ENCODE measurements around the gene EWSR1. TPM values are rescaled to one million over a fixed set of nuclear protein-coding genes. Genes with fewer than 3 reads are reported as not detected.

Gene EWSR1
- polyA plus RNA-seq, 6 donors from 2014 or later, result 175 to 252 (median 194) TPM

GRCh38 chr22:29307596-29308147 lies 39.6 kb downstream of the EWSR1 start:
- Mint-ChIP-seq H3K27ac (peak overlapping the region in 1 of 6 donors; percentile 71), H3K4me1 (peaks cover 18 to 31% (median 26%) of the 10 kb centered on the region in 3 donors), H3K36me3 (no peaks in the 10 kb centered on the region), H3K4me3 (peak overlapping the region; percentile 69 to 87 (median 80)), H3K9me3 (peaks cover 0 to 2% (median 0%) of the 10 kb centered on the region in 7 donors), H3K27me3 (peaks cover 14 to 67% (median 42%) of the 10 kb centered on the region in 3 donors)
- DNase-seq, result no peak
- no peak for ATAC-seq (ENCODE audit: low read depth in 2 of 2)

DNA sequence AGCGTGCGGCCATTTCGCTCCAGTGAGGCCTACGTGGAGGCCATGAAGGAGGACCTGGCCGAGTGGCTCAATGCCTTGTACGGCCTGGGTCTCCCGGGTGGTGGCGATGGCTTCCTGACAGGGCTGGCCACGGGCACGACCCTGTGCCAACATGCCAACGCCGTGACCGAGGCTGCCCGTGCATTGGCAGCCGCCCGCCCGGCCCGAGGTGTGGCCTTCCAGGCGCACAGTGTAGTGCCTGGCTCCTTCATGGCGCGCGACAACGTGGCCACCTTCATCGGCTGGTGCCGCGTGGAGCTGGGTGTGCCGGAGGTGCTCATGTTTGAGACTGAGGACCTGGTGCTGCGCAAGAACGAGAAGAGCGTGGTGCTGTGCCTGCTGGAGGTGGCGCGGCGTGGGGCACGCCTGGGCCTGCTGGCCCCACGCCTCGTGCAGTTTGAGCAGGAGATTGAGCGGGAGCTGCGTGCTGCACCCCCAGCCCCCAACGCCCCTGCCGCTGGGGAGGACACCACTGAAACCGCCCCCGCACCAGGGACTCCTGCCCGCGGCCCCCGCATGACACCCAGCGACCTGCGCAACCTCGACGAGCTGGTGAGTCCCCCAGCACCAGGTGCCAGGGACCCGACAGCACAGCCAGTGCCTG lies 40.2 kb downstream of the EWSR1 start:
- DNase-seq, result no peak
- Mint-ChIP-seq H3K4me3 (peak overlapping the region in 3 of 8 donors; percentile 20 to 40 (median 33)), H3K27ac (no peak overlapping the region), H3K36me3 (no peaks in the 10 kb centered on the region), H3K9me3 (peaks cover 0 to 2% (median 0%) of the 10 kb centered on the region in 7 donors), H3K4me1 (peaks cover 22 to 36% (median 27%) of the 10 kb centered on the region in 3 donors), H3K27me3 (peaks cover 20 to 73% (median 48%) of the 10 kb centered on the region in 3 donors)
- no peak for ATAC-seq (ENCODE audit: low read depth in 2 of 2)

GRCh38 chr22:29308791-29309262 lies 40.8 kb downstream of the EWSR1 start:
- Mint-ChIP-seq H3K9me3 (peaks cover 0 to 2% (median 0%) of the 10 kb centered on the region in 7 donors), H3K36me3 (peaks cover 0 to 2% of the 10 kb centered on the region in 2 donors), H3K4me1 (peaks cover 23 to 36% (median 27%) of the 10 kb centered on the region in 3 donors), H3K27me3 (peaks cover 22 to 79% (median 53%) of the 10 kb centered on the region in 3 donors), H3K27ac (no peak overlapping the region), H3K4me3 (peak overlapping the region in 3 of 8 donors; percentile 20 to 40 (median 33))
- ATAC-seq (ENCODE audit: low read depth in 2 of 2) (no peak), DNase-seq (no peak)

GRCh38 chr22:29309332-29310064 lies 41.4 kb downstream of the EWSR1 start:
- peaks cover 0 to 8% of the 10 kb centered on the region in 2 donors for H3K36me3 Mint-ChIP-seq
- ATAC-seq (ENCODE audit: low read depth in 2 of 2), result no peak
- peaks cover 0 to 2% (median 0%) of the 10 kb centered on the region in 7 donors for H3K9me3 Mint-ChIP-seq
- H3K27me3 Mint-ChIP-seq, result peaks cover 29 to 80% (median 58%) of the 10 kb centered on the region in 3 donors
- no peak for DNase-seq
- H3K4me1 Mint-ChIP-seq, result peaks cover 27 to 36% (median 29%) of the 10 kb centered on the region in 3 donors
- no peak overlapping the region for H3K4me3 Mint-ChIP-seq
- no peak overlapping the region for H3K27ac Mint-ChIP-seq

GRCh38 chr22:29310065-29310862 lies 42.2 kb downstream of the EWSR1 start:
- H3K9me3 Mint-ChIP-seq, result peaks cover 0 to 2% (median 0%) of the 10 kb centered on the region in 7 donors
- H3K36me3 Mint-ChIP-seq, result peaks cover 0 to 10% of the 10 kb centered on the region in 2 donors
- H3K4me3 Mint-ChIP-seq, result no peak overlapping the region
- peak overlapping the region in 1 of 6 donors; percentile 18 for H3K27ac Mint-ChIP-seq
- H3K4me1 Mint-ChIP-seq, result peaks cover 26 to 36% (median 32%) of the 10 kb centered on the region in 3 donors
- ATAC-seq (ENCODE audit: low read depth in 2 of 2) (no peak), DNase-seq (no peak)
- peaks cover 29 to 77% (median 54%) of the 10 kb centered on the region in 3 donors for H3K27me3 Mint-ChIP-seq

DNA sequence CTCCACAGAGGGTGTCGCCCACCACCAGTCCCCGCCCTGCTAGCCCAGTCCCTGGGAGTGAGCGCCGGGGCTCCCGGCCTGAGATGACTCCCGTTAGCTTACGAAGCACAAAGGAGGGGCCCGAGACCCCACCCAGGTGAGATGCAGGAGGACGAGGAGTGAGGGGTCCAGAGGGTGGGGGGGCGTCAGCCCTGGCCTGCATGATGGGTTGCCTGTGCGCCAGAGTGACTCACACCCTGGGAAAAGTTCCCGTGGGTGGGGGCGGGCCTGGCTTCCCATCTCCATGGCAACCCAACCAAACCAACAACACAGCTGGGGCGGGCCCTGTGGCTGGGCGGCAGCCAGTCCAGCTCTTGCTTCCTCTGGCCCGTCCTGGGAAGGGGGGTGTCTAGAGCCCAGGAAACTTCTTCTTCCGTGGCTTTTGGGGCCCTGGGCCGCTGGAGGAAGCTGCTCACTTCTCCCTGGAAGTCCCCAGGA lies 42.8 kb downstream of the EWSR1 start:
- H3K36me3 Mint-ChIP-seq, result peaks cover 0 to 10% of the 10 kb centered on the region in 2 donors
- peaks cover 0 to 2% (median 0%) of the 10 kb centered on the region in 7 donors for H3K9me3 Mint-ChIP-seq
- peaks cover 23 to 30% (median 27%) of the 10 kb centered on the region in 3 donors for H3K4me1 Mint-ChIP-seq
- peak; percentile 30 for DNase-seq
- peak overlapping the region in 1 of 8 donors; percentile 81 for H3K4me3 Mint-ChIP-seq
- H3K27me3 Mint-ChIP-seq, result peaks cover 29 to 70% (median 48%) of the 10 kb centered on the region in 3 donors
- H3K27ac Mint-ChIP-seq, result peak overlapping the region in 1 of 6 donors; percentile 18
- ATAC-seq (ENCODE audit: low read depth in 2 of 2), result peak; percentile 46 to 50

DNA sequence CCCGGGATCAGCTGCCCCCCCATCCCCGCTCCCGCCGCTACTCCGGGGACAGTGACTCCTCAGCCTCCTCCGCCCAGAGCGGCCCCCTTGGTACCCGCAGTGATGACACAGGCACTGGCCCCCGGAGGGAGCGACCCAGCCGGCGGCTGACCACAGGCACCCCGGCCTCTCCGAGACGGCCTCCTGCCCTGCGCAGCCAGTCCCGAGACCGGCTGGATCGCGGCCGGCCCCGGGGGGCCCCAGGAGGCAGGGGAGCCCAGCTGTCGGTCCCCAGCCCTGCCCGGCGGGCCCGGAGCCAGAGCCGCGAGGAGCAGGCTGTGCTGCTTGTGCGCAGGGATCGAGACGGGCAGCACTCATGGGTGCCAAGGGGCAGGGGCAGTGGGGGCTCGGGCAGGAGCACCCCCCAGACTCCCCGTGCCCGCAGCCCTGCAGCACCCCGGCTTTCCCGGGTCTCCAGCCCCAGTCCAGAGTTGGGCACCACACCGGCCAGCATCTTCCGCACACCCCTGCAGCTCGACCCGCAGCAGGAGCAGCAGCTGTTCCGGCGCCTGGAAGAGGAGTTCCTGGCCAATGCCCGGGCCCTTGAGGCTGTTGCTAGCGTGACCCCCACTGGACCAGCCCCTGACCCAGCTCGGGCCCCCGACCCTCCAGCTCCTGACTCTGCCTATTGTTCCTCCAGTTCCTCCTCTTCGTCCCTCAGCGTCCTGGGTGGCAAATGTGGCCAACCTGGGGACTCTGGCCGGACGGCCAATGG lies 43.6 kb downstream of the EWSR1 start:
- ATAC-seq (ENCODE audit: low read depth in 2 of 2) (no peak), DNase-seq (no peak)
- Mint-ChIP-seq H3K9me3 (peaks cover 0 to 2% (median 0%) of the 10 kb centered on the region in 7 donors), H3K36me3 (peaks cover 0 to 10% of the 10 kb centered on the region in 2 donors), H3K27me3 (peaks cover 24 to 69% (median 46%) of the 10 kb centered on the region in 3 donors), H3K27ac (peak overlapping the region in 1 of 6 donors; percentile 89), H3K4me1 (peaks cover 21 to 25% (median 22%) of the 10 kb centered on the region in 3 donors), H3K4me3 (peak overlapping the region in 2 of 8 donors; percentile 6 to 81)

GRCh38 chr22:29312218-29313125 lies 44.4 kb downstream of the EWSR1 start:
- H3K4me3 Mint-ChIP-seq, result peak overlapping the region in 3 of 8 donors; percentile 6 to 65 (median 12)
- no peak for DNase-seq

DNA sequence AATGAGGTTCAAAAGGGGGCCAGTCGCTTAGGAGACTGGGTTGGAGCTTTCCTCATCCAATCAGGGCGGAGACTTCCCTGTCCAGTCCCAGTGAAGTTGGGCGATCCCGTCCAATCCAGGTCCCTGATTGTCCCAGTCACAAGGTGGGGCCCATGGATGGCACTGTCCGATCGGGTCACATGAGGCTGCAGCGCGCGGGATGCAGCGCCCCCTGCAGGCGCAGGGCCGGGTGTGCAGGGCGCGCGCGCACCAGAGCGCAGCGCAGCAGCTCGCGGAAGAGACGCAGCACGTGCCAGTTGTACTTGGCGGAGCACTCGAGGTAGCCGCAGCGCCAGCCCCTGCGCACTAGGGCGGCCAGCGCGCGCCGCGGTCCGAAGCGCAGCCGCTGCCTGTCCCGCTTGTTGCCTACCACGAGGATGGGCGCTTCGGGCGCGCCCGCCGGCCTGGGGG lies 45.1 kb downstream of the EWSR1 start:
- H3K27me3 Mint-ChIP-seq, result peaks cover 20 to 63% (median 41%) of the 10 kb centered on the region in 3 donors
- peak overlapping the region in 1 of 6 donors; percentile 30 for H3K27ac Mint-ChIP-seq
- DNase-seq (no peak), ATAC-seq (ENCODE audit: low read depth in 2 of 2) (peak; percentile 37 to 40)
- H3K9me3 Mint-ChIP-seq, result peaks cover 0 to 2% (median 0%) of the 10 kb centered on the region in 7 donors
- H3K4me1 Mint-ChIP-seq, result peaks cover 17 to 22% (median 21%) of the 10 kb centered on the region in 3 donors
- H3K4me3 Mint-ChIP-seq, result peak overlapping the region in 2 of 8 donors; percentile 65 to 70
- H3K36me3 Mint-ChIP-seq, result peaks cover 0 to 16% of the 10 kb centered on the region in 2 donors

More at GRCh38 chr22:29312218-29313125, 44.4 kb downstream of the EWSR1 start:
- H3K27ac Mint-ChIP-seq, result peak overlapping the region in 4 of 6 donors; percentile 30 to 89 (median 70)
- H3K4me1 Mint-ChIP-seq, result peaks cover 18 to 24% (median 21%) of the 10 kb centered on the region in 3 donors
- peaks cover 0 to 2% (median 0%) of the 10 kb centered on the region in 7 donors for H3K9me3 Mint-ChIP-seq
- no peak for ATAC-seq (ENCODE audit: low read depth in 2 of 2)
- peaks cover 21 to 68% (median 44%) of the 10 kb centered on the region in 3 donors for H3K27me3 Mint-ChIP-seq
- H3K36me3 Mint-ChIP-seq, result peaks cover 0 to 16% of the 10 kb centered on the region in 2 donors

GRCh38 chr22:29313576-29314466 lies 45.8 kb downstream of the EWSR1 start:
- H3K36me3 Mint-ChIP-seq, result peaks cover 0 to 16% of the 10 kb centered on the region in 2 donors
- H3K4me1 Mint-ChIP-seq, result peaks cover 17 to 22% (median 21%) of the 10 kb centered on the region in 3 donors
- H3K9me3 Mint-ChIP-seq, result peaks cover 0 to 2% (median 0%) of the 10 kb centered on the region in 7 donors
- ATAC-seq (ENCODE audit: low read depth in 2 of 2) (no peak), DNase-seq (no peak)
- H3K27ac Mint-ChIP-seq, result peak overlapping the region in 4 of 6 donors; percentile 59 to 89 (median 78)
- H3K4me3 Mint-ChIP-seq, result peak overlapping the region; percentile 34 to 88 (median 75)
- peaks cover 20 to 59% (median 41%) of the 10 kb centered on the region in 3 donors for H3K27me3 Mint-ChIP-seq
